Spinal cord (tissue), 10 donors: Measurements from ENCODE around the gene IMPA2. TPM values are rescaled to one million over a fixed set of nuclear protein-coding genes. Genes with fewer than 3 reads are reported as not detected.

ENCODE experiments used
- DNase-seq, 6 donors: peaks; one replicate each; pipeline versions ENCODE4 v3.0.0 to v3.0.0-alpha.2; 2013 to 2015; ENCODE audit warnings: low spot score in 6 of 6, low read depth in 4 of 6
- H3K27ac ChIP-seq: one replicate; pipeline ENCODE4 v1.5.1; 2013; ENCODE audit warnings: low read depth, low read length, control low read depth
- H3K27me3 ChIP-seq: one replicate; pipeline ENCODE4 v1.6.1; 2013; ENCODE audit warnings: low read length; ENCODE audit not compliant: control insufficient read depth, insufficient read depth
- H3K36me3 ChIP-seq: one replicate; pipeline ENCODE4 v1.6.1; 2013; ENCODE audit warnings: low read length; ENCODE audit not compliant: control insufficient read depth, insufficient read depth
- H3K4me1 ChIP-seq: one replicate; pipeline ENCODE4 v1.6.1; 2013; ENCODE audit warnings: low read length; ENCODE audit not compliant: control insufficient read depth, insufficient read depth
- H3K4me3 ChIP-seq: one replicate; pipeline ENCODE4 v1.5.1; 2013; ENCODE audit warnings: low read depth, low read length, control low read depth
- H3K9me3 ChIP-seq: one replicate; pipeline ENCODE4 v1.6.1; 2013; ENCODE audit warnings: low read length; ENCODE audit not compliant: control insufficient read depth, insufficient read depth
- WGBS: methylation state at CpG from one replicate; pipeline ENCODE4 v1.1.5; 2013; ENCODE audit warnings: missing lambda C conversion rate; ENCODE audit not compliant: insufficient coverage; 5-methylcytosine and 5-hydroxymethylcytosine counted together
- polyA plus RNA-seq, 2 donors: library from polyadenylated mRNA; unstranded; fragments of 120-200 nt; gene quantifications; one replicate each; pipeline ENCODE4 v1.2.1, GENCODE V29; 2013; ENCODE audit not compliant: insufficient read length in 2 of 2
- total RNA-seq, 2 donors: library from RNA; depleted of rRNA in 1 of 2; stranded (reverse); fragments of 120-200 nt in 1 of 2; fragments of >200 nt in 1 of 2; gene quantifications; one replicate each; pipeline versions ENCODE4 v1.2.3 to v1.2.4, GENCODE V29; 2013 to 2014
- donor health status: healthy.

The IMPA2 gene
- total and polyA plus RNA-seq, 4 donors: 7.3 to 19.6 (median 9.7) TPM

- Histone ChIP-seq H3K27me3 (no peaks in the 10 kb centered on the region), H3K9me3 (no peaks in the 10 kb centered on the region), H3K4me1 (peaks cover 17% of the 10 kb centered on the region), H3K4me3 (no peak overlapping the region), H3K27ac (no peak overlapping the region), H3K36me3 (no peaks in the 10 kb centered on the region)
- WGBS: 94% methylated on average over 3 of the region's 5 CpGs
- DNase-seq: no peak
Measured at GRCh38 chr18:12001421-12001820, 20.1 kb downstream of the IMPA2 start.

- H3K9me3 ChIP-seq: no peaks in the 10 kb centered on the region
- DNase-seq: no peak
- H3K4me1 ChIP-seq: peaks cover 7% of the 10 kb centered on the region
- H3K27ac ChIP-seq: no peak overlapping the region
- H3K4me3 ChIP-seq: no peak overlapping the region
- WGBS: 67% methylated on average over 1 of the region's 1 CpG
- H3K27me3 ChIP-seq: no peaks in the 10 kb centered on the region
- H3K36me3 ChIP-seq: no peaks in the 10 kb centered on the region
Measured at GRCh38 chr18:12003894-12004293, 22.6 kb downstream of the IMPA2 start.

- H3K36me3 ChIP-seq: no peaks in the 10 kb centered on the region
- H3K4me3 ChIP-seq: no peak overlapping the region
- 64% methylated on average over 11 of the region's 15 CpGs for WGBS
- no peaks in the 10 kb centered on the region for H3K4me1 ChIP-seq
- H3K27me3 ChIP-seq: no peaks in the 10 kb centered on the region
- no peak overlapping the region for H3K27ac ChIP-seq
- H3K9me3 ChIP-seq: no peaks in the 10 kb centered on the region
- DNase-seq: no peak
Measured at GRCh38 chr18:12005538-12006487, 24.5 kb downstream of the IMPA2 start.

GRCh38 chr18:12006488-12006840 is 25.2 kb downstream of the IMPA2 start:
- H3K9me3 ChIP-seq: no peaks in the 10 kb centered on the region
- no peaks in the 10 kb centered on the region for H3K27me3 ChIP-seq
- no peak overlapping the region for H3K27ac ChIP-seq
- no peaks in the 10 kb centered on the region for H3K36me3 ChIP-seq
- WGBS: 83% methylated on average over 6 of the region's 6 CpGs
- peaks cover 3% of the 10 kb centered on the region for H3K4me1 ChIP-seq
- no peak overlapping the region for H3K4me3 ChIP-seq
- DNase-seq: no peak

- Histone ChIP-seq H3K27ac (no peak overlapping the region), H3K27me3 (no peaks in the 10 kb centered on the region), H3K36me3 (no peaks in the 10 kb centered on the region), H3K9me3 (no peaks in the 10 kb centered on the region), H3K4me1 (peaks cover 9% of the 10 kb centered on the region), H3K4me3 (no peak overlapping the region)
- no peak for DNase-seq
- WGBS: 87% methylated on average over 12 of the region's 12 CpGs
Measured at GRCh38 chr18:12007063-12007462, 25.8 kb downstream of the IMPA2 start.

- Histone ChIP-seq H3K9me3 (no peaks in the 10 kb centered on the region), H3K4me3 (no peak overlapping the region), H3K27ac (no peak overlapping the region), H3K27me3 (no peaks in the 10 kb centered on the region), H3K36me3 (no peaks in the 10 kb centered on the region), H3K4me1 (peaks cover 18% of the 10 kb centered on the region)
- no peak for DNase-seq
- 88% methylated on average over 13 of the region's 13 CpGs for WGBS
Measured at GRCh38 chr18:12008181-12008767, 27.0 kb downstream of the IMPA2 start.

- no peaks in the 10 kb centered on the region for H3K9me3 ChIP-seq
- H3K27me3 ChIP-seq: no peaks in the 10 kb centered on the region
- no peak overlapping the region for H3K4me3 ChIP-seq
- WGBS: 73% methylated on average over 4 of the region's 6 CpGs
- H3K27ac ChIP-seq: no peak overlapping the region
- no peaks in the 10 kb centered on the region for H3K36me3 ChIP-seq
- DNase-seq: no peak
- H3K4me1 ChIP-seq: peaks cover 24% of the 10 kb centered on the region
Measured at GRCh38 chr18:12008842-12009580, 27.7 kb downstream of the IMPA2 start.

- 88% methylated on average over 11 of the region's 12 CpGs for WGBS
- H3K4me3 ChIP-seq: no peak overlapping the region
- H3K27ac ChIP-seq: no peak overlapping the region
- no peaks in the 10 kb centered on the region for H3K36me3 ChIP-seq
- peaks cover 30% of the 10 kb centered on the region for H3K4me1 ChIP-seq
- no peak for DNase-seq
- peaks cover 5% of the 10 kb centered on the region for H3K27me3 ChIP-seq
- H3K9me3 ChIP-seq: no peaks in the 10 kb centered on the region
Measured at GRCh38 chr18:12009581-12010140, 28.4 kb downstream of the IMPA2 start.

GRCh38 chr18:12010187-12010802 is 29.0 kb downstream of the IMPA2 start:
- Histone ChIP-seq H3K9me3 (no peaks in the 10 kb centered on the region), H3K36me3 (no peaks in the 10 kb centered on the region), H3K27me3 (peaks cover 5% of the 10 kb centered on the region), H3K4me3 (no peak overlapping the region), H3K4me1 (peaks cover 37% of the 10 kb centered on the region), H3K27ac (no peak overlapping the region)
- 95% methylated on average over 14 of the region's 14 CpGs for WGBS
- no peak for DNase-seq
